ENCODE measurements around the gene CTNS.

GRCh38 chr17:3603119-3603869, 33.3 kb upstream of the CTNS start:
- TF ChIP-seq ZNF670 (tag by site-specific recombination; IDR thresholded peaks at IDR 0.05; ENCODE audit: low read depth) (no peak), ZNF555 (tag by site-specific recombination; conservative IDR thresholded peaks at IDR 0.05) (no peak), REST (tag by site-specific recombination; IDR thresholded peaks at IDR 0.05) (no peak), GFI1B (tag by site-specific recombination; IDR thresholded peaks at IDR 0.05) (no peak), KLF16 (tag by site-specific recombination; IDR thresholded peaks at IDR 0.05) (no peak), ZNF580 (tag by site-specific recombination; IDR thresholded peaks at IDR 0.05) (no peak), ZNF837 (tag by site-specific recombination; IDR thresholded peaks at IDR 0.05) (no peak), YY2 (tag by site-specific recombination; IDR thresholded peaks at IDR 0.05) (no peak)

All from HEK293 (cell line).